ENCODE data around the gene IFIH1.
A peak's percentile ranks its signal among the peaks of the same experiment; 100 is the strongest.

IFIH1 gene

DNA sequence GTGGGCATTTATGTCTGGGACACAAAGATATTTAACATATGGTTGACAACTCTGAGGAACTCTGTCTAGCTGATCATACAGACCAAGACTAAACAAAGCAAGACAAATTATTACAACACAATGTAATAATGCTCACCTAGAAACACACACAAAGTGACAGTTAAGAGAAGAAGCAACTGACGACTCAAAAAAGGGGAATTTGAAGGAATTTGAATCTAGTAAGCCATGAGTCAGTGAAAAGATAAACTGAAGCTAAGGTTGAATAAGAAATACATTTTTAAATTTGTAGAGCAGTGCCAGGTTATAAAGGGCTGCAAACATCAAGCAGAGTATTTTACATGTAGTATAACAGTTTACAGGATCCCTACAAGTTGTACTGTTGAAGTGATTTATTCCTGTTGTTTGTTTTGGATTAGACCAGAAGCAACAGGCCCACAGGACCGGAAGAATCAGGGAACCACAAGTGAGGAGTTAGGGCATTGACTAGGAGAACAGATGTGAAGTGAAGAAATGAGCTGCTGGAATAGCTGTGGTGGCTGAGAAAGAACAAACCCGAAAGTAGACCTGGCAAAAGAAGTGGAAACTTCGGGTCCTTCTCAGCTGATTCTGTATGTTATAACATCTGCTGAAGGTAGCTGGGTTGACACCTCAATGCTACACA lies 35.6 kb downstream of the IFIH1 start:
- H3K18ac ChIP-seq (ENCODE audit: low read length), result no peak overlapping the region
- no peak overlapping the region for H3K9ac ChIP-seq (ENCODE audit: low read depth, low read length, poor library complexity)
- H3K36me3 ChIP-seq (replicated peaks in 1 of 2; ENCODE audit: control insufficient read depth in 2 of 2, insufficient read depth in 2 of 2, low read length in 2 of 2), result no peaks in the 10 kb centered on the region
- no peak for DNase-seq (ENCODE audit: low spot score)
- no peak overlapping the region for H3K27ac ChIP-seq (replicated peaks; ENCODE audit: low read length)
- no peak overlapping the region for H3K4me3 ChIP-seq (ENCODE audit: low read length in 2 of 2)
- no peaks in the 10 kb centered on the region for H3K79me1 ChIP-seq (ENCODE audit: low read depth, low read length)
- no peaks in the 10 kb centered on the region for H3K27me3 ChIP-seq (ENCODE audit: control insufficient read depth in 3 of 3, insufficient read depth in 3 of 3, low read depth in 1 of 3, low read length in 3 of 3)
- H2BK5ac ChIP-seq (ENCODE audit: low read length), result no peak overlapping the region
- no peak overlapping the region for H4K8ac ChIP-seq (ENCODE audit: low read depth, low read length)
- no peak overlapping the region for H2BK12ac ChIP-seq (ENCODE audit: low read length)
- H4K91ac ChIP-seq (ENCODE audit: low read depth, low read length, poor library complexity), result no peak overlapping the region
- no peak overlapping the region for H2AFZ ChIP-seq (ENCODE audit: low read length)
- no peak overlapping the region for H3K4ac ChIP-seq (ENCODE audit: low read length)
- no CpG with 5 or more reads among the region's 4 CpGs for WGBS, 2 donors (ENCODE audit: extremely low coverage in 2 of 2, insufficient read length in 2 of 2, insufficient replicate concordance in 1 of 2)
- no peaks in the 10 kb centered on the region for H3K4me1 ChIP-seq (ENCODE audit: control insufficient read depth in 2 of 2, insufficient read depth in 1 of 2, low read depth in 1 of 2, low read length in 2 of 2)
- no peak overlapping the region for H3K4me2 ChIP-seq (ENCODE audit: insufficient read depth, low read length, poor library complexity, severe bottlenecking)
- no peak overlapping the region for H3K23ac ChIP-seq (ENCODE audit: low read depth, low read length, poor library complexity)
- H2AK5ac ChIP-seq (ENCODE audit: low read depth, low read length), result no peak overlapping the region
- H2BK120ac ChIP-seq (ENCODE audit: low read depth, low read length), result no peak overlapping the region
- H3K9me3 ChIP-seq (replicated peaks in 1 of 2; ENCODE audit: control insufficient read depth in 2 of 2, insufficient read depth in 1 of 2, low read depth in 1 of 2, low read length in 2 of 2), result no peaks in the 10 kb centered on the region
- H3K14ac ChIP-seq (ENCODE audit: low read length), result no peak overlapping the region
- H2BK15ac ChIP-seq (ENCODE audit: low read length), result no peak overlapping the region

DNA sequence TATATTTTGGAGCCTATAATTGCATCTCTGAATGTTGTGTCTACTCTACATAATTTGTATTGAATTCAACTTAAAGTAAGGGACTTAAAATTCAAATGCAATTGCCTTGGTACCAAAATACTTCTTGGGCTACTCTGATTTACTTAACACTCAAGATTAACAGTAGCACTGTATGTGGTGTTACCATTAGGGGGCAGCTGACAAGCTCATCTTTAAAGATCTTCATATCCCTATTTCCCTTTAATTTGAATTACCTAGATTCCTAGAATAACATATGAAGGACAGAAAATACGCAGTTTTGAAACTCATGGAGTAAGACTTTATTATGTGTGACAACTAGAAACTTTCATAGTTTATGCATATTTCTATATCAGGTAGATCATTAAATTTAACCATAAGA lies 37.8 kb downstream of the IFIH1 start:
- no peaks in the 10 kb centered on the region for H3K36me3 ChIP-seq (replicated peaks in 1 of 2; ENCODE audit: control insufficient read depth in 2 of 2, insufficient read depth in 2 of 2, low read length in 2 of 2)
- H3K4me1 ChIP-seq (ENCODE audit: control insufficient read depth in 2 of 2, insufficient read depth in 1 of 2, low read depth in 1 of 2, low read length in 2 of 2), result no peaks in the 10 kb centered on the region
- no peak overlapping the region for H3K18ac ChIP-seq (ENCODE audit: low read length)
- H4K8ac ChIP-seq (ENCODE audit: low read depth, low read length), result no peak overlapping the region
- no peak overlapping the region for H2BK15ac ChIP-seq (ENCODE audit: low read length)
- no peak overlapping the region for H3K4ac ChIP-seq (ENCODE audit: low read length)
- no peak overlapping the region for H4K91ac ChIP-seq (ENCODE audit: low read depth, low read length, poor library complexity)
- no peak overlapping the region for H2BK12ac ChIP-seq (ENCODE audit: low read length)
- no peaks in the 10 kb centered on the region for H3K27me3 ChIP-seq (ENCODE audit: control insufficient read depth in 3 of 3, insufficient read depth in 3 of 3, low read depth in 1 of 3, low read length in 3 of 3)
- H3K9ac ChIP-seq (ENCODE audit: low read depth, low read length, poor library complexity), result no peak overlapping the region
- no peak overlapping the region for H2AFZ ChIP-seq (ENCODE audit: low read length)
- H2BK5ac ChIP-seq (ENCODE audit: low read length), result no peak overlapping the region
- no peak overlapping the region for H3K4me3 ChIP-seq (ENCODE audit: low read length in 2 of 2)
- no peak overlapping the region for H3K14ac ChIP-seq (ENCODE audit: low read length)
- H2AK5ac ChIP-seq (ENCODE audit: low read depth, low read length), result no peak overlapping the region
- peak overlapping the region; percentile 2 for H3K4me2 ChIP-seq (ENCODE audit: insufficient read depth, low read length, poor library complexity, severe bottlenecking)
- no CpG with 5 or more reads among the region's 1 CpG for WGBS, 2 donors (ENCODE audit: extremely low coverage in 2 of 2, insufficient read length in 2 of 2, insufficient replicate concordance in 1 of 2)
- no peak overlapping the region for H3K23ac ChIP-seq (ENCODE audit: low read depth, low read length, poor library complexity)
- H3K27ac ChIP-seq (replicated peaks; ENCODE audit: low read length), result no peak overlapping the region
- H3K79me1 ChIP-seq (ENCODE audit: low read depth, low read length), result no peaks in the 10 kb centered on the region
- DNase-seq (ENCODE audit: low spot score), result no peak
- H3K9me3 ChIP-seq (replicated peaks in 1 of 2; ENCODE audit: control insufficient read depth in 2 of 2, insufficient read depth in 1 of 2, low read depth in 1 of 2, low read length in 2 of 2), result no peaks in the 10 kb centered on the region
- H2BK120ac ChIP-seq (ENCODE audit: low read depth, low read length), result no peak overlapping the region

- Histone ChIP-seq H3K9ac (ENCODE audit: low read depth, low read length, poor library complexity) (no peak overlapping the region), H3K4me2 (ENCODE audit: insufficient read depth, low read length, poor library complexity, severe bottlenecking) (no peak overlapping the region), H3K4ac (ENCODE audit: low read length) (no peak overlapping the region), H3K18ac (ENCODE audit: low read length) (no peak overlapping the region), H3K27me3 (ENCODE audit: control insufficient read depth in 3 of 3, insufficient read depth in 3 of 3, low read depth in 1 of 3, low read length in 3 of 3) (no peaks in the 10 kb centered on the region), H3K4me1 (ENCODE audit: control insufficient read depth in 2 of 2, insufficient read depth in 1 of 2, low read depth in 1 of 2, low read length in 2 of 2) (no peaks in the 10 kb centered on the region), H2BK15ac (ENCODE audit: low read length) (no peak overlapping the region), H3K4me3 (ENCODE audit: low read length in 2 of 2) (no peak overlapping the region), H2BK120ac (ENCODE audit: low read depth, low read length) (no peak overlapping the region), H3K79me1 (ENCODE audit: low read depth, low read length) (no peaks in the 10 kb centered on the region), H2BK12ac (ENCODE audit: low read length) (no peak overlapping the region), H3K9me3 (replicated peaks in 1 of 2; ENCODE audit: control insufficient read depth in 2 of 2, insufficient read depth in 1 of 2, low read depth in 1 of 2, low read length in 2 of 2) (no peaks in the 10 kb centered on the region), H4K8ac (ENCODE audit: low read depth, low read length) (no peak overlapping the region), H2BK5ac (ENCODE audit: low read length) (no peak overlapping the region), H3K36me3 (replicated peaks in 1 of 2; ENCODE audit: control insufficient read depth in 2 of 2, insufficient read depth in 2 of 2, low read length in 2 of 2) (no peaks in the 10 kb centered on the region), H2AFZ (ENCODE audit: low read length) (no peak overlapping the region), H3K27ac (replicated peaks; ENCODE audit: low read length) (no peak overlapping the region), H4K91ac (ENCODE audit: low read depth, low read length, poor library complexity) (no peak overlapping the region), H3K23ac (ENCODE audit: low read depth, low read length, poor library complexity) (no peak overlapping the region), H2AK5ac (ENCODE audit: low read depth, low read length) (no peak overlapping the region), H3K14ac (ENCODE audit: low read length) (no peak overlapping the region)
- no CpG with 5 or more reads among the region's 4 CpGs for WGBS, 2 donors (ENCODE audit: extremely low coverage in 2 of 2, insufficient read length in 2 of 2, insufficient replicate concordance in 1 of 2)
- no peak for DNase-seq (ENCODE audit: low spot score)
Measured at GRCh38 chr2:162277381-162277780, 41.1 kb downstream of the IFIH1 start.

DNA sequence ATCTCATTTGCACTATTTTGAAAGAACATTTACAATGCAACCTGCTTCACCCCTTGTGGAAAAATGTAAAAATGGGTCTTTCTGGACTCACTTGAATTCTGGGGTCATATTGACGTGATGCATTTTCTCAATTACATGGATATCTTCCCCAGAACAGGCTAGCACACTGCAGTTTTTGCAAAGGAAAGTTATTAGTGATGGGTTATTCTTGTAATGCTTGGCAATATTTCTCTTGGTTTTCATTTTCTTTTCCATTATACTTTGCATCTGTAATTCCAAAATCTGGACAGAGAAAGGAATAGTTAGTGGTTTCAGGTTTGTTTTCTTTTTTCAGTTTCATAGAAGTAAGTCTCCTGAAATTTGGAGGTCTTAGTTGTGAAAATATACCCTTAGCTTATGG lies 50.5 kb downstream of the IFIH1 start:
- Histone ChIP-seq H2BK12ac (ENCODE audit: low read length) (no peak overlapping the region), H3K27me3 (ENCODE audit: control insufficient read depth in 3 of 3, insufficient read depth in 3 of 3, low read depth in 1 of 3, low read length in 3 of 3) (no peaks in the 10 kb centered on the region), H2BK15ac (ENCODE audit: low read length) (no peak overlapping the region), H3K4me1 (ENCODE audit: control insufficient read depth in 2 of 2, insufficient read depth in 1 of 2, low read depth in 1 of 2, low read length in 2 of 2) (no peaks in the 10 kb centered on the region), H2AFZ (ENCODE audit: low read length) (no peak overlapping the region), H3K27ac (replicated peaks; ENCODE audit: low read length) (no peak overlapping the region), H2BK120ac (ENCODE audit: low read depth, low read length) (no peak overlapping the region), H3K14ac (ENCODE audit: low read length) (no peak overlapping the region), H3K36me3 (replicated peaks in 1 of 2; ENCODE audit: control insufficient read depth in 2 of 2, insufficient read depth in 2 of 2, low read length in 2 of 2) (no peaks in the 10 kb centered on the region), H3K9me3 (replicated peaks in 1 of 2; ENCODE audit: control insufficient read depth in 2 of 2, insufficient read depth in 1 of 2, low read depth in 1 of 2, low read length in 2 of 2) (no peaks in the 10 kb centered on the region), H3K4me2 (ENCODE audit: insufficient read depth, low read length, poor library complexity, severe bottlenecking) (no peak overlapping the region), H2BK5ac (ENCODE audit: low read length) (no peak overlapping the region), H3K18ac (ENCODE audit: low read length) (no peak overlapping the region), H4K8ac (ENCODE audit: low read depth, low read length) (no peak overlapping the region), H3K4me3 (ENCODE audit: low read length in 2 of 2) (no peak overlapping the region), H2AK5ac (ENCODE audit: low read depth, low read length) (no peak overlapping the region), H3K4ac (ENCODE audit: low read length) (no peak overlapping the region), H3K79me1 (ENCODE audit: low read depth, low read length) (no peaks in the 10 kb centered on the region), H3K23ac (ENCODE audit: low read depth, low read length, poor library complexity) (no peak overlapping the region), H4K91ac (ENCODE audit: low read depth, low read length, poor library complexity) (no peak overlapping the region), H3K9ac (ENCODE audit: low read depth, low read length, poor library complexity) (no peak overlapping the region)
- WGBS, 2 donors (ENCODE audit: extremely low coverage in 2 of 2, insufficient read length in 2 of 2, insufficient replicate concordance in 1 of 2), result no CpG with 5 or more reads among the region's 1 CpG
- DNase-seq (ENCODE audit: low spot score), result no peak

All from neuronal stem cell (in vitro differentiated cells).